HG03108 (cell line): ENCODE measurements around the gene PDGFB.
"Not testable (repeated sequence)": the region's sequence is repeated elsewhere in the genome, so short reads cannot be mapped to it uniquely, and the experiment has no call there.

Source experiments
- ATAC-seq: cut with Tn5 transposase; IDR thresholded peaks from one replicate; pipeline ENCODE4 v1.9.1; 2021; ENCODE audit warnings: moderate library complexity; ENCODE audit not compliant: unreplicated experiment

Gene PDGFB

GRCh38 chr22:39230261-39231196 lies 14.3 kb downstream of the PDGFB start:
- ATAC-seq: no peak

- no peak for ATAC-seq
Measured at GRCh38 chr22:39229688-39230260, 15.0 kb downstream of the PDGFB start.

- no peak for ATAC-seq
Measured at GRCh38 chr22:39229075-39229474, 15.7 kb downstream of the PDGFB start.

- ATAC-seq: no peak
Measured at GRCh38 chr22:39227542-39228272, 17.1 kb downstream of the PDGFB start.

- no peak for ATAC-seq
Measured at GRCh38 chr22:39226353-39226752, 18.4 kb downstream of the PDGFB start.

GRCh38 chr22:39225591-39225990 lies 19.2 kb downstream of the PDGFB start:
- ATAC-seq: no peak

GRCh38 chr22:39224550-39224949 lies 20.2 kb downstream of the PDGFB start:
- ATAC-seq: no peak

GRCh38 chr22:39223091-39223710 lies 21.6 kb downstream of the PDGFB start:
- no peak for ATAC-seq

GRCh38 chr22:39221999-39222686 lies 22.6 kb downstream of the PDGFB start:
- ATAC-seq: no peak

- ATAC-seq: no peak
Measured at GRCh38 chr22:39220890-39221850, 23.6 kb downstream of the PDGFB start.

GRCh38 chr22:39220450-39220849 lies 24.3 kb downstream of the PDGFB start:
- no peak for ATAC-seq

- no peak for ATAC-seq
Measured at GRCh38 chr22:39219071-39220039, 25.4 kb downstream of the PDGFB start.

- not testable (repeated sequence) for ATAC-seq
Measured at GRCh38 chr22:39218432-39218831, 26.4 kb downstream of the PDGFB start.

- ATAC-seq: no peak
Measured at GRCh38 chr22:39216143-39216490, 28.7 kb downstream of the PDGFB start.

GRCh38 chr22:39215426-39216142 lies 29.2 kb downstream of the PDGFB start:
- no peak for ATAC-seq

- no peak for ATAC-seq
Measured at GRCh38 chr22:39215070-39215396, 29.7 kb downstream of the PDGFB start.

GRCh38 chr22:39214383-39215069 lies 30.3 kb downstream of the PDGFB start:
- ATAC-seq: no peak
